Subcutaneous preadipocyte (primary cell): ENCODE measurements around the gene SIX6. TPM values are rescaled to one million over a fixed set of nuclear protein-coding genes. Genes with fewer than 3 reads are reported as not detected.

Source experiments
- small RNA-seq: library from RNA; depleted of rRNA; stranded (forward); fragments of <200 nt; gene quantifications from one replicate; pipeline ENCODE3, GENCODE V24; 2012
- total RNA-seq: library from RNA; depleted of rRNA; stranded (reverse); fragments of >200 nt; gene quantifications from 2 replicates; pipeline ENCODE4 v1.2.3, GENCODE V29; 2012

SIX6 gene
- total RNA-seq, result not detected in 2 replicates

GRCh38 chr14:60508707-60509437, at the start of gene SIX6:
TSS of gene SIX6 (plus strand) at chr14:60509146. CDS start at chr14:60509399, 253 bp downstream.

DNA sequence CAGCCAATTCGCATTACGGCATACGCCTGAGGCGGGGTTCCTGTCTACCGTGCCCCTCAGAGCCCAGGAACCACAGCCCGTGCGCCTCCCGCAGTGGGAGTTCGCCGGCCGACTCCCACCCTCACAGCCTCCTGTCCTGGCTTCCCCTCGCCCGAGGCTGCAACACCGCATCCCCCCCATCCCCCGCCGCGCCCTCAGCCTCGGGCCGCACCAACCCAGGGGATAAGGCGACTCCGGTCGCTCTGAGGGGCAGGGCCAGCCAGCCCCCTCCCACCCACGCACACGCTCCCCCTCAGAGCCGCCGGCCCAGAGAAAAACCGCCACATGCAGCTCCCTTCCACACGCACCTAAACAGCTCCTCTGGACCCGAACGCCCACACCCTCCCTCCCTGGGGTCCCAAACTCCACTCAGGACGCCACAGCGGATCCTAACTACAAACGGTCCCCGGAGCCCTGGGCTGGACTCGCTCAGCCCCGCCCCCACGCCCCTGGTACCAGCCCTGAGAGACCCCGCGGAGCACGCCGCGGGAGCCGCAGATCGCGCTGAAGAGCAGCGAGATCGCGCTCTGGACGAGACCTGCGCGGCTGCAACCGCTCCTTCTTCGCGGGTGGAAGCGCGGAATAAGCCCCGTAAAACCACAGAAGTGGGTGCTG, 23.2 kb upstream of the SIX6 start, which contains the start of gene C14orf39:
Gene C14orf39, minus strand, starts transcription at position 466 of the 654 bp plus-strand sequence. CDS start 985 bp downstream, outside the sequence.

Small RNA genes within 50 kb of the gene (small RNA-seq; reads per million reads assigned to genes)
- not detected for gene AL049874.4

Other genes starting within 250 kb of the SIX6 start
- gene C14orf39, start 23.1 kb upstream of the SIX6 start, total RNA-seq, result 0.20 TPM in 1 of 2 replicates, not detected in the other
- gene SIX1, start 140.3 kb downstream of the SIX6 start, total RNA-seq, result 3.3 and 13.1 TPM in 2 replicates
- 3.3 and 10.8 TPM in 2 replicates for gene SIX4, start 215.2 kb downstream of the SIX6 start, total RNA-seq
- 38.9 and 53.4 TPM in 2 replicates for gene MNAT1, start 225.6 kb downstream of the SIX6 start, total RNA-seq